HG02884 (cell line): ENCODE data around the gene FHIT.

Source experiments
- ATAC-seq: cut with Tn5 transposase; IDR thresholded peaks from one replicate; pipeline ENCODE4 v1.9.1; 2021; ENCODE audit warnings: mild to moderate bottlenecking, moderate library complexity; ENCODE audit not compliant: unreplicated experiment

FHIT gene

DNA sequence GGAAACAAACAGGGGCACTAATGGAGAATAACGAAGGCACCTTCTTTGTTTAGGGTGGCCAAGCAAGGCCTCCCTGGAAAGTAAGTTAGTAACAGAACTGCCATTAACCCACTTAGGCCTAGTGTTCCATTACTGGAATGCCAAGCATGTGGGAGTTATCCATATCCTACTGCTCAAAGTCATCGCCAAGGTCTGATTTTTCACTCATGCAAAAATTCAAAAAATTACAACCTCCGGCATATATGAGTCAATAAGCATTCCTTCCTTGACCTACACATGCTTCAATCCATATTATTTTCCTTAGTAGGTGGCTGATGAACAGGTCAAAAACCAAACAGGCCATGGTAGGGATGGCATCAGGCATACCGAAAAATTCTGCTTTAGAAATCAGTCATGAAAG lies 1097.2 kb downstream of the FHIT start:
- ATAC-seq: no peak

DNA sequence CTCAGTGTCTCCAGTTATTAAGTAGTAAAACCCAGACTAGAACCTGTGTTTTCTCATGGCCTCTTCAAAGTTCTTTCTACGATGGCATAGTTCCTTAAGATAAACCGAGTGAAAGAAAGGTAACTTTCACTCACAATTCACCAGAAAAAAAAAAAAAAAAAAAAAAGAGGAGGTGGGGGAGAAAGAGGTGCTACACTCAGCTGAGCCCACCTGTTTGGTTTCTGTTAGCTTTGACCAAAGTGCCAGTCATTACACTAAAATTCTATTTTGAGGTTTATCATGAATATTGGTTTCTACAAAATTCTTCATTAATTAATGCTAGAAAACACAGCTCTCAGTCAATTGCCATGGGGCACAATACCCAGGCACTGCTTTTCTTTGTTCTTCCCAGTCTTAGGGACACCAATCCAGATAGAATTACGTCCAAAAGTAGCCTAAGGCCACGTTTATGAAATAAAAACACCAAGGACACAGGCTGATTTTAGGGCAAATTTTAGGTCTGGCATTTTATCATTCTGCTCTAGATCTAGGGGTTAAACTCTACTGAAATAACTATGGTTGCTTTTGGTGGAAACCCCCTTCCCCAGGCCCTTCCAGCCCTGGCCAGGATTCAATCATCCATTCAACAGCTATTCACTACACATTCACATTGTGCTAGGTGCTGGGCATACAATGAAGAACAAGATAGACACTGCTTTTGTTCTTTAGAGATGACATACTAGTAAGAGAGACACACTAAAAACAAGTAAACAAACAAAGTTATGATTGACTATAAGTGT lies 1097.8 kb downstream of the FHIT start:
- no peak for ATAC-seq

DNA sequence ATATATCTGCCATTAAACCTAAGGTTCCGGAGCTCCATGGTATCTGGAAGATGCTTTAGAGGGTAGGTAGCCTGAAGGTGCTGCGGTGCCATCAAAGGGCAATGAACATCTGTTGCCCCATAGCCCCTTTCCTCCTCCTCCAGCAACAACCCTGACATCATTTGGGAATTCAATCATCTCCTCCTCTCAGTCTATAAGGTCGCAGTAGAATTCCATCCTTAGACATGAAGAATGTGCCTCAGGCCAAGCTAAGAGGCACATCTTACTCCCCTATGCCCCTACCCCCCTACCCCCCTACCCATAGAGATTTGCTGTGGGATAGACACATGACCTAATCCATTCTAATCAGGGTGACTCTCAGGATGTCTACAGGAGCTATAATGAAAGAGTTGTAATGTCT lies 1101.8 kb downstream of the FHIT start:
- no peak for ATAC-seq

DNA sequence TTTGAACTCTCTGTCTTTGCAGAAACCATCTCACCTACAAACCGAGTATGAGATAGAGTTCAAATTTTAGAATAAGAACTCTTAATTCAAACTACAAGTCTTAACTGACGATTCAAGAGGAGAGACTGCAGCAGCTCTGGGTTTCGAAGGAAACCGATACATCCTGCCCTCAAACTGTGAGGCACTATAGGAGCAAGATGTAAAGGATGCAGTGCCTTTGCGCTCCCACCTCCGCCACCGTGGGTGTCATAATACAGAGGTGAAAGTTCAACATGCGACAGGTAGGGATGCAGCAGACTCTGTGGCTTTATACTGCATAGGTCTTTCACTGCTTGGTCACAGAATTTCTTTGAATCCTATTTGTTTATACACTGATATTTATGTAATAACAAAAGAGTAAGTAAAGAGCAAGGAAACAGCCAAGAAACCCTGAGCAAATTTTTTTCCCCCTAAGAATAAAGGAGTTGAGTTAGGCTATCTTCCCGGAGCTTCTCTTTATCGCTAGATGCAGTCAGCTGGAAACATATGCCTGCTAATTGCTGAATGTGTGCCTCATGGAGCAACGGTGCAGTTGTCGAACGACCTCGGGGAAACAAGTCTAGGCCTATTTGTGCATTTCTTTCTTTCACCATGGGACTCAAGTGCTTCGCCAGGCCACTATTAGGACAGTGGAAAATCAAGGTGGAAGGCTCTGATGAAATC lies 1103.9 kb downstream of the FHIT start:
- no peak for ATAC-seq

DNA sequence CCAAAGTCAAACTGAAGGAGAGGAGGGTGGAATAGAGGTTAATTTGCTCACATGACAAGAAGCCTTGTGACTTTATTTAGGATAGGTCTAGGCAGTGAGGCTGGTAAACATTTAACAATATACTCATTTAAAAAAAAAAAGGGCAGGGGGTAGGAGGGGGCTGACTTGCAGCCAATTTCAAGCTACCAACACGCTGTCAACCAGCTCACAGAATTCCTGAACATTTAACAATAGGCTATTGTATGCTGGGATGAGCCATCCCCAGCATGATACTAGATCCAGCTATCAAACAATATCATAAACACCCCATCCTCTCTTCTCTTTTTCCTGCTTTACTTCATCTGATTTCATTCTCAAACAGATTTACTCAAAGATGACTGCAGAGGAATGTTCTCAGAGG lies 1105.1 kb downstream of the FHIT start:
- ATAC-seq: no peak

DNA sequence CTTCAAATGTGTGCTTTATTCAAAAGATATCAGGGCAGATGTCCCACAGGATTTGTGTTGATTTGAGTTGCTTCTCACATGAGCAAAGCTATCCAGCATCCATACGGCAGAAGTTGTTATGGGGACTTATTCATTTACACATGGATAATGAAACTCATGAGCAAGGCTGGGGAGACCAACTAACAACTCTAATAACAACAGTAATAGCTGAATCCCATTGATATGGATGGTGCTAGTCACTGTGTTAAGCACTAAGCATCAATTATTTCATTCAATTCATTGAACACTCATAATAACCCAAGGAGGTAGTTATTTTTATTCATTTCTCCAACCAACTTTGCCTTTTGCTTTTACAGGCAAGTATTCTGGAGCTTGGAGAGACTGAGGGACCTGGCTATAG lies 1107.2 kb downstream of the FHIT start:
- no peak for ATAC-seq

DNA sequence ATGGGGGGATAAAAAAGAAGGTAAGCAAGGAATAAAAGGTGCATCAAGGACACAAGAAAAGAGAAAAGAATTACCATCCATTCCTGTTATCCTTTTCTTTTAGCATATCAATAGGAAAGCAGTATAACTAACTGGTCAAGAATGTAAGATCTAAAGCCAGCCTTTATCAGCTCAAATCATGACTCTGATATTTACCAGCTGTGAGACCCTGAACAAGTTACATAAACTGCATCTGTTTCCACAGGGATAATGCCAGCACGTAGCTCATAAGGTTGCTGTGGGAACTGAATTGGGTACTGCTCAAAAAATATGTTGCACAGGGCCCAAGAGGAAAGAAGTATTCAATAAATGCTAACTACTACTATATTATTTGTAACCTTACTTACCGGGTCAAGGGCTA lies 1109.2 kb downstream of the FHIT start:
- no peak for ATAC-seq

DNA sequence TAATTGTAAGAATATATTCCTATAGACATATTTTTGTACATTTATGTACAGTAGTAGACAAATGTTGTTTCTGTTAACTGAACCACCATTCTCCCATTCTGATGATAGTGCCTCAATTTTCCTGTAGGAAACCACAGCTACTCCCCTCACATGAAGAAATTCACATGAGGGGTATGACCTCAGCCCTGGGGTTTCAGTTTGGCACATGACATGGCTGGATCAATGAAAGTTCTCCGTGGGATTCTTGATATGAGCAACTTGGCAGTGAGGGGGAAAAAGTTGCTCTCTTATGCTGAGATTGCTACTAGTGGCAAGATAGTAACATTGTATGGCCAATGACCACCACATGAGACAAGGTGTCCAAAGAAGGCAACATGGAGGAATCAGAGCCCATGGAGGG lies 1111.1 kb downstream of the FHIT start:
- no peak for ATAC-seq

DNA sequence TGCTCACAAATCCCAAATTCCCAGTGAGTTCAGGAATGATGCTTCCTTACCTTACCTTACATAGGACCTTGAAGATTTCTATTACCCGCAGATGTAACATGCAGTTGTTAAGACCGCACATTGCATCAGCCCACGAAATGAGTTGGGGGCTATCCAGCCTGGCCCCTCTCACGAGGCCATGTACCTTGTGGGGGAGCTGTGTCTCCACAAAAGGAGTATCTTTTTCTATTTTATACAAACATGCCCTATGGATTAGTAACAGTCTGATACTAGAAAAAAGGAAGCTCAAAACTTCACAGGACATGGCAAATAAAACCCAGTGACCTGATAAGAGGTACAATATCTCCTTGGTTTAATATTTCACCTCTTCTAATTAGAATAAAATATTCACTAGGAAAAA lies 1114.7 kb downstream of the FHIT start:
- no peak for ATAC-seq

DNA sequence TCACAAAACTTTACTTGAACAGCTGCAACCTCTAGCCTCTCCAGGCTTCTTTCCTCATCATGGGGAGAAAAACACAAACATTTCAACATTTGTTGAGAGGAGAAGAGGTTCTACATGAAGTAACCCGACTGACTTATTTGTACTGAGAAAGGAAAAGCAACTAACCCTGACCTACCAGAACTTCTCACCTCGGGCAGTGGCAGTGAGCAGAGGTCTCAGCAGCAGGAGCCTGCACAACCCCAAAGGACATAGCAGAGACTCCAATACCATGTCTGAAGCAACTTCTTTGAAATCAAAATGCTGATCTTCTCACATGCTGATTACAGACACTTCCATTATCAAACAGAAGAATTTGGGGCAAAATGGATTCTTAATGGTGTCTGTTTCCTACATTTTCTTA lies 1115.8 kb downstream of the FHIT start:
- ATAC-seq: no peak

DNA sequence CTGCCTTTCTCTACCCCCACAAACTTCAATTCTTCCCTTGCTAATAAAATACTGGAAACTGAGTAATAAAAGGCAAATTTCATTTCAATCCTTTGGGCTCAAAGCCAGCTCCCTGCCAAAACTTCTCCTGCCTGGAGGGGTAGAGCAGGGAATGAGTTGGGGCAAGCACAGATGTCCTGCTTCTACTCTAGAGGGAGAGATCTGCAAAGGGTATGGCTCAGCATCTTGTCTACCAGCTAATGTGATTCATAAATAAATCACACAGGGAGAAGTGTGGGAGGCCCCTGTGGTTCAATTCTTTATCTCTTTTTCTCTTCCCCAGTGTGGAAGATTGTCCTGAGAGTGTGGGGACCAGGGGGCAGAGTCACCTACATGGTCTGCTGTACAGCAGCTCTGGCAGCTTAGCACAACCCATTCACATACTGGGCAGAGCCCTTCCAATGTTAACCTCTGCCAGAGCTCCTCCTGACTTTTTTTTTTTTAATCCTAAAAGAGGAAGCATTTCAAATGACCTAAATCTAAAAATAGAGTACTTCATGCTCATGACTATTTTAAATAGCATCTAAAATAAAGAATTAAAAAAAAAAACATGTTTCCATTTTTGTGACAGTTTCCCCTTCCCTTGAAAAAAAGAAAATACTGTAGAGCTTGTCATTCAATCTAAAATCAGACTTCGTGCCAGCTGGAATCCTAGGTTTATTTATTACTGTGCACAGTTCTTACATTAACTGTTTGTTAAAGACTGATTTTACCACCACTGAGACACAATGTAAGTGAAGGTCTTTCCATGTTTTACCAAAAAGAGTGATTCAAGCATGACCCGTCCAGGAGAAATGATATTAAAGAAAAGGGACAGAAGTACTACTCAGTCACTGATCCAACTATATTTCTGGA lies 1117.7 kb downstream of the FHIT start:
- ATAC-seq: no peak

DNA sequence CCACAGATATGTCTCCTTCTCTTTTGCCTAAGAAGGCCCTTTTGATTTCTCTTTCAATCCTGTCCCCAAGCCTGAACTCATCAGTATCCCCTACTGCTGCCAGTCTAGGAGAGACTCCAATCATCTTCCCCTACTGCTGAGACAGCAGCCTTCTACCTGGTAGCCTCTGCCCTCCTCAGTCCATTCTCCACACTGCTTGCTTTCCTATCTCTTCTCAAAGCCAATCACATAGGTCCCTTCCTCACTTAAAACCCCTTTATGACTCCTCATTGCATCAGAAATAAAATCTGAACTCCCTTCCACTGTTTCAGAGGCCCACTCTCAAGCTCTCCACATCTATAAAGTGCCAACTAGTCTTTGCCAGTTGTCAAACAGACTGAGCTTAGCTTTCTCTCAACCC lies 1119.6 kb downstream of the FHIT start:
- no peak for ATAC-seq

DNA sequence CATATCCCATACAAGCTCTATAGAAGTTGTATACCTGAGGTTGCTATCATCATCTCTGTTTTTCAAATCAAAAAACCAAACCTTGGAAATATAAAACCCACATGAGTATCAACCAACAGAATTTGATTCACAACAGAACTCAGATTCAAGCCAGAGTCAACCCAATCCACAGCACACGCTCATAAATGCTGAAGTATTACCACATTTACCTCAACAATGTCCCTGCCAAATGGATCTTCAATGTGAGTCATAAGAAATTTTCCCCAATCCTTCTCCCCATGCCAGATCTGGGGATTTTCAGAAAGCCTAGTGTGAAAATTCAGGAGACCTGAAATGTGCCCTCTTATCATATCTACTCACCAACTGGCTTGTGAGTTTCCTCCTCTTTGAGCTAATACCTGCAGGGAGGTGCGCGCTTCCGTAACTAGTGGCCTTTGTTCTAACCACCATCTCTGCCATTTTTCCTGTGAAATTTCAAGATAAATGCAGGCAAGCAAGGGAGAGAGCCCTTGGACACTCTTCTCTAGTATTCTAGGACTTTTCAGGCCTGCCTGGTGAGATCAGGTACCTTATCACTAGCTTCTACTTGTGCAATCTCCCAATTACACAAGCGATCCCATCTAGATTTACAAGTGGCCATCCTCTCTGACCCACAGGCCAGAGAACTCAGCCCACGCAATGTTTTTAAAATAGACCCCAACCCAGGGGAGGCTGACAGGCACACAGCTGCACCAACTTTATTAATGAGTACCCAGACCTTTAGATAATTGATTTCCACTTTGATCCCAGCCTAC lies 1124.5 kb downstream of the FHIT start:
- no peak for ATAC-seq

DNA sequence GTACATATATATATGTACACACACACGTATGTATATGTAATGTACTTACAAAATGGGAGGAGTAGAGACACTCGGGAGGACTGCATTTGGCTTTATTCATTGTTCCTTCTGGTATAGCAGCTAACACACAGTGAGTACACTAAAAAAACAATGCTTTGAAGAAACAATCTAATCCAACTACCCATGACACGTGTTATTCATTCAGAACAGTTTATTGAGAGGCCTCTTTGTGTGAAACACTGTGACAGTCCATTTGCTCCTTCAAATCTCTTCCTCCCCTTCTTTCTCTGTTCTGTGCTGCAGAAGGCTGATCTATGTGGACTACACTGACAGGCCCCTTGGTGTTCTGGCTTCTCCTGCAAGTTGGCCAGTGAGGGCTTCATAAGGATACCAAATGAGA lies 1125.6 kb downstream of the FHIT start:
- ATAC-seq: no peak

DNA sequence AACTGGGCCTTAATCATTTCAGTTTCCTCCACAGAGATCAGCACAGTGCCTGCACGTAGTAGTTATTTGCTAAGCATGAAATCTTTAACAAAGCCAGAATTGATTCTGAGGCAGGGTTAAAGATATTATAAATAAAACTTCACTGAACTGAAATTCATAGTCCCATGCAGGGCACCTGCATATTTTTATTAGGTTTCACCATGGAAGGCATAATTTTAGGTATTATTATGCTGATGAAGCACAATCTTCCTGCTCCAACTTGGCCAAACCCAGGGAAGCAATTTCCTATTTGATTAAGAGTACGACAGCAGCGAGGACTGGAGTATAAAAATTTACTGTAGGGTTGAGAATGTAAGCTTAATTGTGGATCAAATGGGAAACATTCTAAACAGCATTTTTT lies 1131.0 kb downstream of the FHIT start:
- no peak for ATAC-seq

DNA sequence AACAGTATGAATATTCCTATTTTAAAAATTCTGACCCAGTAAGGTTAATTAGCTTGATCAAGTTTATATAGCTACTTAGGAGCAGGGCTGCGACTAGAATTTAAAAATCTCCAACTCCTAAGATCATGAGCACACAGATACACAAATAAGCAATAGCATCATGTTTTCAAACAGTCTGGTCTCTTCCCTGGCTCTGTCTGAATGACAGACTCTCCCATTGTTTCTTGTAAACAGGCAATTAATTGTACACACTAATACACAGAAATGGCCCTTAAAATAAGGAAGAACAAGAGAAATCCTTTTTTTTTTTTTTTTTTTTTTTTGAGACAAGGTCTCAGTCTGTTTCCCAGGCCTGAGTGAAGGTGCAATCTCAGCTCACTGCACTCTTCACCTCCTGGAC lies 1137.1 kb downstream of the FHIT start:
- no peak for ATAC-seq

DNA sequence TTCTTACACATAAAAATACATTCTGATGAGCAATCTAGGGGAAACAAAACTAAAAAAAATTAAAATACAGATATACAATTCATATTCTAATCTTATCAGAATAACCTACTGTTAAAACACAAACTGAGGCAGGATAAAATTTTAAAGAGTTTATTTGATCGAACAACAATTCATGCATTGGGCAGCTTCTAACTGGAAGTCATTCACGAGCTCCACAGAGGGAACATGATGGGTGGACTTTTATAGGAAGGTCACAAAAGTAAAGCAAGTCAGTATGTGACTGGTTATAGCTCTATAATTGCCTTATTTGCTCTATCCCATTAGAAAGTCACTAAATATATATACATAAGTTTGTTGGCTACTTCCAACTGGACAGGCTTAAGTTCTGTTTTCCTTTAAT lies 1144.0 kb downstream of the FHIT start:
- ATAC-seq: no peak

DNA sequence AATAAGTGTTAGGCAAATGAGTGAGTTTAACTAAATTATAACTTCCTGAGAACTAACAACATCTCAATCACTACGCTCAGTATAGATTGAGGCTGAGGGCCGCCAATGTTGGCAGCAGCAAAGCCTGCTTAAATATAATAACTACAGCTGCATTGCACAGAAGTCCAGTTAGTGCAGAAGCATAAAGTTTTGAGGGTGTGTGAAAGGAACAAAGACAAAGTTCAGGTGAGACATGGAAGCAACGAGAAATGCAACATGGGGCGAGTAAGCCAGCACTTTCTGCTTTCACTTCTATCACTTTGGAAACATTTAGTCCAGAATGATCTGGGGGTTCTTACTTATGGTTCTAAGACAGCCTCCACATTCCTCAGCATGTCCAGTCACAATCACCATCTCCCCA lies 1149.1 kb downstream of the FHIT start:
- ATAC-seq: no peak

DNA sequence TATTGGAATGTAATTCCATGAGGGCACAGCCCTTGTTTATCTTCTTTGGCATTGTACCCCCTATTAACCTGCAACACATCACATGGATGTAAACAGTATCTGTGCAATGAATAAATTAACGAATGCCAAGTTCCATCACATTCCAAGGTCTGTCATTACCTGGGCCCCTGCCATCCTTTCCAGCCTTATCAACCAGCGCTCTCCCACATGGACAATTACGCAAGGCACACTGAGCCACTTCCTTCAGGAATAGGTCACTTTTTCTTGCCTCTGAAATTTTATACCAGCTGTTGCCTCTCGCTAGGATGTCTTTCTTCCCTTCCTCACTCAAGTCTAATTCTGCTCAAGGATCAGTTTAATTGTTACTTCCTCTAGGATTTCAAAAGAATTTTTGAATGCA lies 1149.6 kb downstream of the FHIT start:
- no peak for ATAC-seq

DNA sequence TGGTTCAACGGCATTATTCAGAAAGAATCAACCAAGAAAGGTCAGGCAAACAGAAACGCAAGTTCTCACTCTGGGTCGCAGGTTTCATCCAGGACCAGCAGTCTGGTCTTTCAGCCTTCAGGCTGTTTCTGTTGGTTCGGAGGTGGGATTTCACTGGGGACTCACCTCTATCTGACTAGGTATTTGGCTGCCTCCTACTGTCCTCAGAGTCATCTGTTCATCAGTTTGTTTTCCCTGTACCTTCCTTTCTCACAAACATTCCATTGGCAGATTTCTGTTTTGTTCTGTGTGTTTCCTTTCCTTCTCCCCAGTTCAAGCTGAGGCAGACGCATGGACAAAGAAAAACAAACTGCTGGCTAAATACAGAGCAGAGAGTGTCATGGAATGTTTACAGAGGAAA lies 1154.8 kb downstream of the FHIT start:
- ATAC-seq: no peak

DNA sequence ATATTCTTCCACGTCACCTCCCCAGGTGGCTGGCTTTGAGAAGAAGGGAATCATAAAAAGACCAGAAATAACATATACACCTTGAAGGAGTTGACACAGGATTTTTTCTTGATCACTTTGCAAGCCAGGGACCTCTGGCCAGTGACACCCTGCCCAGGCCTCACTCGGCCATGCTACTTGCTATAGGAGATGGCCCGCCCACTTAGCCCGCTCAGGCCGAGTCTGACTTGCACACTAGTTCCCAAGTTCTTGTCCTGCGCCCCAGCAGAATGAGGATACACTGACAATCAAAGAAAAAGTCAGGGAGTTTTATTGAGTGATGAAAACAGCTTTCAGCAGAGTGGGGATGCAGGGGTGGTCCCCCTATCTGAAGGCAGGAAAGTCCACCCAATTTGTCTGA lies 1155.3 kb downstream of the FHIT start:
- ATAC-seq: no peak
